ENCODE measurements around the gene KCND3. TPM values are rescaled to one million over a fixed set of nuclear protein-coding genes. Genes with fewer than 3 reads are reported as not detected.

Gene KCND3
- total RNA-seq, 4 donors from 2014 or later, result 4.8 to 11.1 (median 5.7) TPM

DNA sequence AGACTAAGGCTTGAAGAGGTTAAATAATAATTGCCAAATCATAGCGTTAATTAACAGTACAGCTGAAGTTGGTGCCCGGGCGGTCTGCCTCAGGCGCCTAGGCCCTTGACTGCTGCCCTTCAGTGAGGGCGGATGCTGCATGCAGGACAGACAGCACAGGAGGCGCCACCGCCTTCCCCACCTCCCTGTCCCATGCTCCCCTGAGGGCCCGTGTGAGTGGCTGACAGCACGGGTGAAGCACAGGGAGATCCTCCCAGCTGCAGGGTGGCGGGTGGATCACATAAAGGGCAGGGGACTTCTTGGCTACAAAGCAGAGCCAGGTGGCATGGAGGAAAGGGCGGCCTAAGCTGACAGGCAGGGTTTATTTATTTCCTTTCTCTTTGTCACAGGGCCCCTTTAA lies 184.7 kb downstream of the KCND3 start:
- TF ChIP-seq CTCF (IDR thresholded peaks at IDR 0.05; ENCODE audit: low read depth), result no peak

- TF ChIP-seq CTCF (IDR thresholded peaks at IDR 0.05; ENCODE audit: low read depth), result no peak
Observed at GRCh38 chr1:111803951-111804350, 185.5 kb downstream of the KCND3 start.

- TF ChIP-seq CTCF (IDR thresholded peaks at IDR 0.05; ENCODE audit: low read depth), result no peak
Observed at GRCh38 chr1:111802984-111803383, 186.5 kb downstream of the KCND3 start.

- TF ChIP-seq CTCF (IDR thresholded peaks at IDR 0.05; ENCODE audit: low read depth), result no peak
Observed at GRCh38 chr1:111802110-111802509, 187.4 kb downstream of the KCND3 start.

DNA sequence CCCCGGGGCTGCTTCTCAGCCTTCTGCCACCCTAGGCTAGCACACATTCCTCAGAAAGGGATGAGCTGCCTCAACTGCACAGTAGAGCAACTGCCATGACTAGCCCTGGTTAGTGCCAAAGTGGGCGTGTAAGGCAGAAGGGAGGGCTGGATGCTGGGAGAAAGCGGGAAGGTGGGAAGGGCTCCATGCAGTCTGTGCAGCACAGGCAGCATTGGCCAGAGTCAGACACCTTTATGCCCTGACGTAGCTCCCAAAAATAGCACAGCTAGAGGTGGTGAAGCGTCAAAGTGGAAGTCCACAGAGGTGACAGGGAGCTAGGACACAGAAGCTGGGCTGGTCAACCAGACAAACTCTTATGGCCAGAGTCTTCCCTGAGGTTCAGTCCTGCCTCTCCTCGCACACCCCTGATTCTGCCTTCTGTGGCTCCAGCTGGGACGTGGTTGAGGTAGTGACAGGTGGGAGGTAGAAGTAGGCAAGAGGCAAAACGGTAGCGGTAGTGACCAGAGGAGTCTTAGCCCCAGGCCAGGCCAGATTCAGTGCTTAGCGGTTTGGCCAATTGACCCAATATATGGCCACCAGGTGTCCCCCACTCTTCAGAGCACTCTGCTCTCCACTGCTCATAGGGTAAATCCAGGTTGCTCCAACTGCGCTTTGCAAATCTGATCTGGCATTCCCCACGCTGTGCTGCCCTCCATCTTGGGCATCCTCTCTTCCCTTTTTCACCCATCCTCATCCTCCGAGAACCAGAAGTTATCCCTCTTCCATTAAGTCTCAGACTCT lies 188.2 kb downstream of the KCND3 start:
- no peak for TF ChIP-seq CTCF (IDR thresholded peaks at IDR 0.05; ENCODE audit: low read depth)

- no peak for TF ChIP-seq CTCF (IDR thresholded peaks at IDR 0.05; ENCODE audit: low read depth)
Observed at GRCh38 chr1:111798580-111798979, 190.9 kb downstream of the KCND3 start.

- TF ChIP-seq CTCF (IDR thresholded peaks at IDR 0.05; ENCODE audit: low read depth), result no peak
Observed at GRCh38 chr1:111795401-111795800, 194.1 kb downstream of the KCND3 start.
